Measurements from ENCODE around the gene MAGI1.

The MAGI1 gene

DNA sequence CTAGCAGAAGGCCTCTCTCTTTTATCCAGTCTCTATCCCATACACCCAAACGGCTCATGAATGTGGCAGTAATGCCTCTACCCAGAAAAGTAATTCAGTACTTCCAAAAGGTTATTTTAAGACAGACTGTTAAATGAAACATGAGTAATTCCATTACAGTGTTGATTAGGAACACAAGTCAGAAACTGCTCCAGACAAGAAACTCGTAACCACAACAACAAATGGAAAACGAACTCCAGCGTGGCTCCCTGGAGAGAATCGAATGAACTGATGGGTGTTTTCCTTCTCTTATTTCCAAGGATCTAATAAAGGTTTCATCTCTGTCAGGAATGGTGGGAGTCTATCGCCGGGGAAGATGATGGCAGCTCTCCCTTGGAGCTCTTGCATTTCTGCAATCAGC, 228.4 kb downstream of the MAGI1 start:
- no peak overlapping the region for H3K27ac Mint-ChIP-seq
- H3K4me1 Mint-ChIP-seq (ENCODE audit: low read depth): no peaks in the 10 kb centered on the region
- no peaks in the 10 kb centered on the region for H3K9me3 Mint-ChIP-seq (ENCODE audit: low read depth)
- no peaks in the 10 kb centered on the region for H3K36me3 Mint-ChIP-seq
- no peak overlapping the region for H3K4me3 Mint-ChIP-seq
- H3K27me3 Mint-ChIP-seq: no peaks in the 10 kb centered on the region

GRCh38 chr3:65809641-65810150, 229.0 kb downstream of the MAGI1 start:
- H3K4me1 Mint-ChIP-seq (ENCODE audit: low read depth): no peaks in the 10 kb centered on the region
- H3K36me3 Mint-ChIP-seq: no peaks in the 10 kb centered on the region
- H3K9me3 Mint-ChIP-seq (ENCODE audit: low read depth): no peaks in the 10 kb centered on the region
- H3K4me3 Mint-ChIP-seq: no peak overlapping the region
- no peak overlapping the region for H3K27ac Mint-ChIP-seq
- H3K27me3 Mint-ChIP-seq: no peaks in the 10 kb centered on the region

GRCh38 chr3:65808824-65809223, 229.9 kb downstream of the MAGI1 start:
- Mint-ChIP-seq H3K27ac (no peak overlapping the region), H3K4me1 (ENCODE audit: low read depth) (no peaks in the 10 kb centered on the region), H3K36me3 (no peaks in the 10 kb centered on the region), H3K4me3 (no peak overlapping the region), H3K27me3 (no peaks in the 10 kb centered on the region), H3K9me3 (ENCODE audit: low read depth) (no peaks in the 10 kb centered on the region)

DNA sequence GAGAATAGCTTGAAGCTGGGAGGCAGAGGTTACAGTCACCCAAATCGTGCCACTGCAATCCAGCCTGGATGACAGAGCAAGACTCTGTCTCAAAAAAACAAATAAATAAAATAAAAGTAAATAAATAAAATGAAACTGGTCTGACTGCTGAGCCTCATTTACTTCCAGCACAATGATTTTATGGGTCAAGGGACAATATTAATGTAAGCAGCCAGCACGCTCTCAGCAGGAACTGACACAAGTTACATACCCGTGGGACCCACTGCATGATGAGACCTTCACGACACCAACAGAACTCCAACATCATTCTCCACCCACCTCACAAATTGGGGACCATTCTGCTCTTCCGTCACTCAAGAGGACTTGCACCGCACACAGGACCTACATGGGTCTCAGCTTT, 230.3 kb downstream of the MAGI1 start:
- Mint-ChIP-seq H3K4me1 (ENCODE audit: low read depth) (no peaks in the 10 kb centered on the region), H3K4me3 (no peak overlapping the region), H3K9me3 (ENCODE audit: low read depth) (no peaks in the 10 kb centered on the region), H3K27me3 (no peaks in the 10 kb centered on the region), H3K27ac (no peak overlapping the region), H3K36me3 (no peaks in the 10 kb centered on the region)

- no peak overlapping the region for H3K4me3 Mint-ChIP-seq
- no peak overlapping the region for H3K27ac Mint-ChIP-seq
- H3K27me3 Mint-ChIP-seq: no peaks in the 10 kb centered on the region
- no peaks in the 10 kb centered on the region for H3K4me1 Mint-ChIP-seq (ENCODE audit: low read depth)
- H3K9me3 Mint-ChIP-seq (ENCODE audit: low read depth): no peaks in the 10 kb centered on the region
- H3K36me3 Mint-ChIP-seq: no peaks in the 10 kb centered on the region
Measured at GRCh38 chr3:65807225-65807624, 231.5 kb downstream of the MAGI1 start.

DNA sequence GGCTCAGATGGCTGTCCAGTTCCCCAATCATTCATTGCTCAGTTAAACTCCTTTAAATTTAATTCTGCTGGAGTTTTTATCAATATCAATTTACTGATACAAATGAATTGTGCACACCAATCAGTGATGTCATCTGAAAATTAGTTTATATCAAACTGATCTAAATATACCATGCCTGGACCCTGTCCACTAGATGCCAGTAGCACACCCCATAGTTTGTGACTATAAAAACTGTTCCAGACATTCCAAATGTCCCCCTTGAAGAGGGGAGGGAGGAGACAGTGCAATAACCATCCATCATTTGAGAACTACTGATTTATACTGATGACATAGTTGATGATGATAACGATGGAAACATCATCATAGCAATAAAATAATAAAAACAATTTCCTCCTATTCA, 232.1 kb downstream of the MAGI1 start:
- Mint-ChIP-seq H3K4me3 (no peak overlapping the region), H3K9me3 (ENCODE audit: low read depth) (no peaks in the 10 kb centered on the region), H3K27me3 (no peaks in the 10 kb centered on the region), H3K36me3 (no peaks in the 10 kb centered on the region), H3K27ac (no peak overlapping the region), H3K4me1 (ENCODE audit: low read depth) (no peaks in the 10 kb centered on the region)

- Mint-ChIP-seq H3K27ac (no peak overlapping the region), H3K4me1 (ENCODE audit: low read depth) (no peaks in the 10 kb centered on the region), H3K36me3 (no peaks in the 10 kb centered on the region), H3K9me3 (ENCODE audit: low read depth) (no peaks in the 10 kb centered on the region), H3K4me3 (no peak overlapping the region), H3K27me3 (no peaks in the 10 kb centered on the region)
Measured at GRCh38 chr3:65796676-65797075, 242.0 kb downstream of the MAGI1 start.

DNA sequence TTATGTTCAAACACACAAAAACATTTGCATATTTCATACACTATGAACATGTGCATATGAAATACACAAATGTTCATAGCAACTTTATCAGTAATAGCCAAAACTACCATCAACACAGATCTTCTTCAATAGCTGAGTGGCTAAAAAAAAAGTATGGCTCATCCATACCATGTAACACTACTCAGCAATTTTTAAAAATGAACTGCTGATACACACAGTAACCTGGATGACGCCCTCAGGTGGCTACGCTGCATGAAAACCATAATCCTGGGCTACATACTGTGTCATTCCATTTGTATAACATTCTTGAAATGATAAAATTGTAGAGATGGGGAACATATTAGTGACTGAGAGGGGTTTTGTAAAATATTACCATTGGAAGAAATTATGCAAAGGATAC, 243.6 kb downstream of the MAGI1 start:
- Mint-ChIP-seq H3K4me3 (no peak overlapping the region), H3K27me3 (no peaks in the 10 kb centered on the region), H3K36me3 (no peaks in the 10 kb centered on the region), H3K9me3 (ENCODE audit: low read depth) (no peaks in the 10 kb centered on the region), H3K4me1 (ENCODE audit: low read depth) (no peaks in the 10 kb centered on the region), H3K27ac (no peak overlapping the region)

DNA sequence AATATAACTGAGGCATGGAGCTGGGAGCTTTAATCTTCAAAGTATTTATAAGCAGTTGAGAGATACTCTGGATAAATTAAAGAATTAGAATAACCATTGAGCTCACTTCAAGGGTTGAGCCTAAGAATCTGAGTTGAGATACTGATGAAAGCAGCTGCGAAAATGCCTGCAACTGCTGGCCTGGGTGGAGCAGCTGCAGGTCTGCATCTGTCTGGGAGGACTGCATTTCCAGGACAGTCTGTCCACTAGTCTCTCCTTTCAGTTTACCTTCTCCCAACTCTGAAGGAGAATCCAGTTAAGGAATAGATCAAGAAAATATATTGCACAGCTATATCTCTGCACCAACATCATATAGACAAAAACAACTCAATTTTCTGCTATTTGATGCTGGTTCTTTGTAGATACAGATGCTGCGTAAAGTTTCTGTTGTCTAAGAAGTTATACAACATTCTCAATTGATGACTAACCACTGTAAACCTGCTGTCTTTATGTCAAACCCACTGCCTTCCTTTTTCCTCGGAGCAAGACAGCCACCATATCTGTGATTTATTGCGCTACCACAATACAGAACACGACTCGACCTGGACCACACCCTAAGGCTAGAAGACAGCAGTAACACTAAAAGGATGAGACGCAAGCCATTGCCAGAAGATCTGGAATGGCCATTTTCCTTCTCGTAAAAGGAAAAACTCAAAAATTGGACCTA, 245.1 kb downstream of the MAGI1 start:
- H3K4me3 Mint-ChIP-seq: no peak overlapping the region
- no peaks in the 10 kb centered on the region for H3K27me3 Mint-ChIP-seq
- no peak overlapping the region for H3K27ac Mint-ChIP-seq
- H3K36me3 Mint-ChIP-seq: no peaks in the 10 kb centered on the region
- no peaks in the 10 kb centered on the region for H3K9me3 Mint-ChIP-seq (ENCODE audit: low read depth)
- no peaks in the 10 kb centered on the region for H3K4me1 Mint-ChIP-seq (ENCODE audit: low read depth)

DNA sequence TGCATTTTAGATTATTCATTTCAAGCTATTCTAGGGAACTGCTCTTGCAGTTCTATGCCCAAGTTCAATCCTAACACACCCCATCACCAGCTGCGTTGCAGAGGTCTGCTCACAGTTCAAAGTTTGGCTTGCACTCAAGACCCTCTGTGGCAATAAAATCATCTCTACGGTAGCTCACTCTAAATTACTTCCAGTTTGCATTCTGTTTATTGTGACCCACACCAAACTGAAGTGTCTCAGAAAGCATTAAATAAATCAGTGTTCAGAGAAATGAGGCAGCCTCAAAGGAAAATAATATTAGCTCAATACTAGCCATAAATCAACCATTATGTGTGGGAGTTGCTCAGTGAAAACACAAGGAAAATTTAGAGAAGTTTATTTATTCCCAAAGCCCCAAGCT, 250.3 kb downstream of the MAGI1 start:
- Mint-ChIP-seq H3K36me3 (no peaks in the 10 kb centered on the region), H3K27ac (no peak overlapping the region), H3K4me1 (ENCODE audit: low read depth) (no peaks in the 10 kb centered on the region), H3K27me3 (peaks cover 1% of the 10 kb centered on the region), H3K9me3 (ENCODE audit: low read depth) (no peaks in the 10 kb centered on the region), H3K4me3 (no peak overlapping the region)

DNA sequence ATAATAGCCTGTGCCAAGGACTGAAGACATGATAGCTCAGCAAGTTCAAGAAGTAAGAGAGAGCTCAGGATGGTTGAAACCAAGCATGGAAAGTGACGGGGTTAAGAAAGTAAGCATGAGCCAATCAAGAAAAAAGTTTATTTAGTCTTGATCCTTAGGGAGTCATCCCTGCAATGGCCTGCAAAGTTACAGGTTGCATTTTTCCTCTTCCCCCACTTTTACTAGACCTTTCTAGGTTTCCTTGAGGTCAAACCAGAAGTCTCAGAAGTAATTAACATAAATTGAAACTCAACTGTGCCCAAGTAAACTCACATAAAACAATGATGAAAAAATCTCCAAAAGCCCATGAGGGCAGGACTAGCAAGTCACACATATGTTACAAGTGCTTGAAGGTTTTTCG, 250.9 kb downstream of the MAGI1 start:
- Mint-ChIP-seq H3K36me3 (no peaks in the 10 kb centered on the region), H3K9me3 (ENCODE audit: low read depth) (no peaks in the 10 kb centered on the region), H3K4me1 (ENCODE audit: low read depth) (no peaks in the 10 kb centered on the region), H3K4me3 (no peak overlapping the region), H3K27ac (no peak overlapping the region), H3K27me3 (peaks cover 1% of the 10 kb centered on the region)

GRCh38 chr3:65787340-65787739, 251.4 kb downstream of the MAGI1 start:
- Mint-ChIP-seq H3K27ac (no peak overlapping the region), H3K9me3 (ENCODE audit: low read depth) (no peaks in the 10 kb centered on the region), H3K27me3 (peaks cover 1% of the 10 kb centered on the region), H3K4me1 (ENCODE audit: low read depth) (no peaks in the 10 kb centered on the region), H3K36me3 (no peaks in the 10 kb centered on the region), H3K4me3 (no peak overlapping the region)

- no peaks in the 10 kb centered on the region for H3K9me3 Mint-ChIP-seq (ENCODE audit: low read depth)
- peaks cover 1% of the 10 kb centered on the region for H3K27me3 Mint-ChIP-seq
- H3K36me3 Mint-ChIP-seq: no peaks in the 10 kb centered on the region
- no peak overlapping the region for H3K27ac Mint-ChIP-seq
- no peak overlapping the region for H3K4me3 Mint-ChIP-seq
- no peaks in the 10 kb centered on the region for H3K4me1 Mint-ChIP-seq (ENCODE audit: low read depth)
Measured at GRCh38 chr3:65786890-65787289, 251.8 kb downstream of the MAGI1 start.

GRCh38 chr3:65785065-65785645, 253.6 kb downstream of the MAGI1 start:
- Mint-ChIP-seq H3K4me1 (ENCODE audit: low read depth) (no peaks in the 10 kb centered on the region), H3K27ac (no peak overlapping the region), H3K9me3 (ENCODE audit: low read depth) (no peaks in the 10 kb centered on the region)

GRCh38 chr3:65783117-65783516, 255.6 kb downstream of the MAGI1 start:
- Mint-ChIP-seq H3K27ac (no peak overlapping the region), H3K36me3 (no peaks in the 10 kb centered on the region), H3K9me3 (ENCODE audit: low read depth) (no peaks in the 10 kb centered on the region), H3K27me3 (peaks cover 1% of the 10 kb centered on the region), H3K4me3 (no peak overlapping the region), H3K4me1 (ENCODE audit: low read depth) (no peaks in the 10 kb centered on the region)

More at GRCh38 chr3:65785065-65785645, 253.6 kb downstream of the MAGI1 start:
- Mint-ChIP-seq H3K36me3 (no peaks in the 10 kb centered on the region), H3K4me3 (no peak overlapping the region), H3K27me3 (peaks cover 1% of the 10 kb centered on the region)

GRCh38 chr3:65781594-65781993, 257.1 kb downstream of the MAGI1 start:
- H3K4me1 Mint-ChIP-seq (ENCODE audit: low read depth): no peaks in the 10 kb centered on the region
- peaks cover 1% of the 10 kb centered on the region for H3K27me3 Mint-ChIP-seq
- no peaks in the 10 kb centered on the region for H3K9me3 Mint-ChIP-seq (ENCODE audit: low read depth)
- no peak overlapping the region for H3K27ac Mint-ChIP-seq
- no peaks in the 10 kb centered on the region for H3K36me3 Mint-ChIP-seq
- H3K4me3 Mint-ChIP-seq: no peak overlapping the region
